ENCODE data around the gene MAG.

The MAG gene

DNA sequence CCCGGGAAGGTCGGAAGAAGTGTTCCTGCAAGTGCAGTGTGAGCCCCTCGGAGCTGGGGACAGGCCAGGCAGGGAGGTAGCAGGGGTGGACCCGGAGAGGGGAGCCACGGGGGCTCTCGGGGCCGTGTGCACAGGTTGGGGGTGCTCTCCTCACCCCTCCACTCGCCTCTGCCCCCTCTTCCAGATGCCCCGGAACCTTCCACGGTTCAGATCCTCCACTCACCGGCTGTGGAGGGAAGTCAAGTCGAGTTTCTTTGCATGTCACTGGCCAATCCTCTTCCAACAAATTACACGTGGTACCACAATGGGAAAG, 46.0 kb downstream of the MAG start (continued):
- TF ChIP-seq GLI4 (tag by site-specific recombination; IDR thresholded peaks at IDR 0.05) (no peak), MZF1 (tag by site-specific recombination; IDR thresholded peaks at IDR 0.05; ENCODE audit: borderline replicate concordance) (no peak), ZNF585B (tag by site-specific recombination; IDR thresholded peaks at IDR 0.05) (no peak), KLF7 (tag by site-specific recombination; IDR thresholded peaks at IDR 0.05; ENCODE audit: borderline replicate concordance) (no peak)

DNA sequence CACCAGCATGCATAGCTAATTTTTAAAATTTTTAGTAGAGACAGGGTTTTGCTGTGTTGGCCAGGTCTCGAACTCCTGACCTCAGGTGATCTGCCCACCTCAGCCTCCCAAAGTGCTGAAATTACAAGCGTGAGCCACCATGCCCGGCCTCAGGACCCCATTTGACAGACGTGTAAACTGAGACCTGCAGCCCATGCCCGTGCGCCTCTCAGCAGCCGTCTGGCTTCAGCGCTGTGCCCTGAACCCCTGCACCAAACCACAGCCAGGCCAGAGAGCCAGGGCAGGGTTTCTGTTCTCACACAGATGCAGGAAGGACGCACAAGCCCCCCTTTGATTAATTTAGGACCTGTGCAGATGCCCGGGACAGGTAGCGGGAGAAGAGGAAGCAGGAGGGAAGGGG, 48.5 kb downstream of the MAG start:
- no peaks in the 10 kb centered on the region for H3K4me1 ChIP-seq (ENCODE audit: control insufficient read depth, insufficient read depth, low read length)
- H3K27ac ChIP-seq (ENCODE audit: extremely low read depth, low read depth, low read length) = no peak overlapping the region
- H3K9me3 ChIP-seq (ENCODE audit: control insufficient read depth, insufficient read depth, low read depth, low read length) = no peaks in the 10 kb centered on the region
- no peak overlapping the region for H3K4me3 ChIP-seq (ENCODE audit: low read depth, low read length)
- H3K36me3 ChIP-seq (ENCODE audit: control insufficient read depth in 2 of 2, insufficient read depth in 1 of 2, low read length in 2 of 2) = no peaks in the 10 kb centered on the region
- ChIA-PET POLR2A (no interaction called here), CTCF (interaction anchor here (1.1 to 1.7 kb wide), 2 partner anchors 12 to 154 kb away, joined by 5 to 12 read pairs; no protein-coding TSS in a partner anchor)
- no peak for TF ChIP-seq ZNF707 (tag by site-specific recombination; IDR thresholded peaks at IDR 0.05)
- no peak for TF ChIP-seq OSR2 (tag by site-specific recombination; IDR thresholded peaks at IDR 0.05)
- no peak for TF ChIP-seq SP2 (tag by site-specific recombination; IDR thresholded peaks at IDR 0.05)
- TF ChIP-seq, protein P1, sequence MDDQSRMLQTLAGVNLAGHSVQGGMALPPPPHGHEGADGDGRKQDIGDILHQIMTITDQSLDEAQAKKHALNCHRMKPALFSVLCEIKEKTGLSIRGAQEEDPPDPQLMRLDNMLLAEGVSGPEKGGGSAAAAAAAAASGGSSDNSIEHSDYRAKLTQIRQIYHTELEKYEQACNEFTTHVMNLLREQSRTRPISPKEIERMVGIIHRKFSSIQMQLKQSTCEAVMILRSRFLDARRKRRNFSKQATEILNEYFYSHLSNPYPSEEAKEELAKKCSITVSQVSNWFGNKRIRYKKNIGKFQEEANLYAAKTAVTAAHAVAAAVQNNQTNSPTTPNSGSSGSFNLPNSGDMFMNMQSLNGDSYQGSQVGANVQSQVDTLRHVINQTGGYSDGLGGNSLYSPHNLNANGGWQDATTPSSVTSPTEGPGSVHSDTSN (CRISPR knock-in tag; IDR thresholded peaks at IDR 0.05) = no peak
- no peak for TF ChIP-seq FEZF1 (tag by site-specific recombination; IDR thresholded peaks at IDR 0.05)
- no peak for TF ChIP-seq ZNF48 (tag by site-specific recombination; IDR thresholded peaks at IDR 0.05)
- no peak for TF ChIP-seq HOXA7 (CRISPR knock-in tag; IDR thresholded peaks at IDR 0.05; ENCODE audit: borderline replicate concordance)
- no peak for TF ChIP-seq ZNF292 (tag by site-specific recombination; IDR thresholded peaks at IDR 0.05; ENCODE audit: borderline replicate concordance, low read depth)
- TF ChIP-seq, protein P2, sequence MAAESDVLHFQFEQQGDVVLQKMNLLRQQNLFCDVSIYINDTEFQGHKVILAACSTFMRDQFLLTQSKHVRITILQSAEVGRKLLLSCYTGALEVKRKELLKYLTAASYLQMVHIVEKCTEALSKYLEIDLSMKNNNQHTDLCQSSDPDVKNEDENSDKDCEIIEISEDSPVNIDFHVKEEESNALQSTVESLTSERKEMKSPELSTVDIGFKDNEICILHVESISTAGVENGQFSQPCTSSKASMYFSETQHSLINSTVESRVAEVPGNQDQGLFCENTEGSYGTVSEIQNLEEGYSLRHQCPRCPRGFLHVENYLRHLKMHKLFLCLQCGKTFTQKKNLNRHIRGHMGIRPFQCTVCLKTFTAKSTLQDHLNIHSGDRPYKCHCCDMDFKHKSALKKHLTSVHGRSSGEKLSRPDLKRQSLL (tag by site-specific recombination; IDR thresholded peaks at IDR 0.05) = no peak
- TF ChIP-seq, protein P3, sequence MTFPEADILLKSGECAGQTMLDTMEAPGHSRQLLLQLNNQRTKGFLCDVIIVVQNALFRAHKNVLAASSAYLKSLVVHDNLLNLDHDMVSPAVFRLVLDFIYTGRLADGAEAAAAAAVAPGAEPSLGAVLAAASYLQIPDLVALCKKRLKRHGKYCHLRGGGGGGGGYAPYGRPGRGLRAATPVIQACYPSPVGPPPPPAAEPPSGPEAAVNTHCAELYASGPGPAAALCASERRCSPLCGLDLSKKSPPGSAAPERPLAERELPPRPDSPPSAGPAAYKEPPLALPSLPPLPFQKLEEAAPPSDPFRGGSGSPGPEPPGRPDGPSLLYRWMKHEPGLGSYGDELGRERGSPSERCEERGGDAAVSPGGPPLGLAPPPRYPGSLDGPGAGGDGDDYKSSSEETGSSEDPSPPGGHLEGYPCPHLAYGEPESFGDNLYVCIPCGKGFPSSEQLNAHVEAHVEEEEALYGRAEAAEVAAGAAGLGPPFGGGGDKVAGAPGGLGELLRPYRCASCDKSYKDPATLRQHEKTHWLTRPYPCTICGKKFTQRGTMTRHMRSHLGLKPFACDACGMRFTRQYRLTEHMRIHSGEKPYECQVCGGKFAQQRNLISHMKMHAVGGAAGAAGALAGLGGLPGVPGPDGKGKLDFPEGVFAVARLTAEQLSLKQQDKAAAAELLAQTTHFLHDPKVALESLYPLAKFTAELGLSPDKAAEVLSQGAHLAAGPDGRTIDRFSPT (tag by site-specific recombination; IDR thresholded peaks at IDR 0.05) = no peak
- no peak for TF ChIP-seq ZNF560 (tag by site-specific recombination; IDR thresholded peaks at IDR 0.05; ENCODE audit: borderline replicate concordance)
- no peak for TF ChIP-seq ZNF473 (tag by site-specific recombination; IDR thresholded peaks at IDR 0.05)

DNA sequence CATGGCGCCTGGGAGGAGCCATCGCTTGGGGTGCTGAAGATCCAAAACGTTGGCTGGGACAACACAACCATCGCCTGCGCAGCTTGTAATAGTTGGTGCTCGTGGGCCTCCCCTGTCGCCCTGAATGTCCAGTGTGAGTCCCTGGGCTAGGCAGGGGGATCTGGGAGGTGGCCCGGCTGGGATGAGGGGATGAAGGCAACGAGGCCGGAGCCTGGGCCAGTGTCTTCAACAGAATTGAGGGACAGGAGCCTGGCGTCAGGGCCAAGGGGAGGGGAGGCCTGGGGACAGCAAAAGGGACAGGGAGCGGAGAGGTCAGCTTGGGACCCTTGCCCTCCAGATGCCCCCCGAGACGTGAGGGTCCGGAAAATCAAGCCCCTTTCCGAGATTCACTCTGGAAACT, 49.0 kb downstream of the MAG start:
- Histone ChIP-seq H3K9me3 (ENCODE audit: control insufficient read depth, insufficient read depth, low read depth, low read length) (no peaks in the 10 kb centered on the region), H3K4me3 (ENCODE audit: low read depth, low read length) (no peak overlapping the region), H3K4me1 (ENCODE audit: control insufficient read depth, insufficient read depth, low read length) (no peaks in the 10 kb centered on the region), H3K27ac (ENCODE audit: extremely low read depth, low read depth, low read length) (no peak overlapping the region), H3K36me3 (ENCODE audit: control insufficient read depth in 2 of 2, insufficient read depth in 1 of 2, low read length in 2 of 2) (no peaks in the 10 kb centered on the region)
- ChIA-PET POLR2A (no interaction called here), CTCF (interaction anchor here (2.4 kb wide), 1 partner anchor 12 kb away, joined by 12 read pairs; no protein-coding TSS in a partner anchor)
- TF ChIP-seq KLF7 (tag by site-specific recombination; IDR thresholded peaks at IDR 0.05; ENCODE audit: borderline replicate concordance) = no peak
- TF ChIP-seq ZNF501 (tag by site-specific recombination; IDR thresholded peaks at IDR 0.05) = no peak
- no peak for TF ChIP-seq ZNF354C (tag by site-specific recombination; IDR thresholded peaks at IDR 0.05; ENCODE audit: borderline replicate concordance, low read depth)
- TF ChIP-seq ZNF114 (tag by site-specific recombination; IDR thresholded peaks at IDR 0.05) = no peak
- TF ChIP-seq ZNF596 (tag by site-specific recombination; IDR thresholded peaks at IDR 0.05) = no peak
- no peak for TF ChIP-seq ZNF571 (tag by site-specific recombination; IDR thresholded peaks at IDR 0.05)
- no peak for TF ChIP-seq ZNF37A (tag by site-specific recombination; IDR thresholded peaks at IDR 0.05)
- no peak for TF ChIP-seq ZNF266 (tag by site-specific recombination; IDR thresholded peaks at IDR 0.05; ENCODE audit: low read depth)
- no peak for TF ChIP-seq ZNF629 (tag by site-specific recombination; IDR thresholded peaks at IDR 0.05)
- no peak for TF ChIP-seq ZNF324 (tag by site-specific recombination; IDR thresholded peaks at IDR 0.05)
- no peak for TF ChIP-seq ZNF747 (tag by site-specific recombination; IDR thresholded peaks at IDR 0.05)
- TF ChIP-seq ZNF140 (tag by site-specific recombination; IDR thresholded peaks at IDR 0.05) = no peak
- TF ChIP-seq ZNF830 (tag by site-specific recombination; IDR thresholded peaks at IDR 0.05; ENCODE audit: low read depth) = no peak
- TF ChIP-seq YY2 (tag by site-specific recombination; IDR thresholded peaks at IDR 0.05) = no peak
- TF ChIP-seq, protein P4, sequence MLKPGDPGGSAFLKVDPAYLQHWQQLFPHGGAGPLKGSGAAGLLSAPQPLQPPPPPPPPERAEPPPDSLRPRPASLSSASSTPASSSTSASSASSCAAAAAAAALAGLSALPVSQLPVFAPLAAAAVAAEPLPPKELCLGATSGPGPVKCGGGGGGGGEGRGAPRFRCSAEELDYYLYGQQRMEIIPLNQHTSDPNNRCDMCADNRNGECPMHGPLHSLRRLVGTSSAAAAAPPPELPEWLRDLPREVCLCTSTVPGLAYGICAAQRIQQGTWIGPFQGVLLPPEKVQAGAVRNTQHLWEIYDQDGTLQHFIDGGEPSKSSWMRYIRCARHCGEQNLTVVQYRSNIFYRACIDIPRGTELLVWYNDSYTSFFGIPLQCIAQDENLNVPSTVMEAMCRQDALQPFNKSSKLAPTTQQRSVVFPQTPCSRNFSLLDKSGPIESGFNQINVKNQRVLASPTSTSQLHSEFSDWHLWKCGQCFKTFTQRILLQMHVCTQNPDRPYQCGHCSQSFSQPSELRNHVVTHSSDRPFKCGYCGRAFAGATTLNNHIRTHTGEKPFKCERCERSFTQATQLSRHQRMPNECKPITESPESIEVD (tag by site-specific recombination; IDR thresholded peaks at IDR 0.05) = no peak
- TF ChIP-seq ZNF211 (tag by site-specific recombination; IDR thresholded peaks at IDR 0.05; ENCODE audit: low read depth) = no peak
